T-helper 2 cell (primary cell): ENCODE data around the gene FHIT.

Experiments
- DNase-seq, 5 experiments: peaks; one replicate each; pipeline versions ENCODE4 v3.0.0 to v3.0.0-alpha.2; 2012 to 2022

The FHIT gene

DNA sequence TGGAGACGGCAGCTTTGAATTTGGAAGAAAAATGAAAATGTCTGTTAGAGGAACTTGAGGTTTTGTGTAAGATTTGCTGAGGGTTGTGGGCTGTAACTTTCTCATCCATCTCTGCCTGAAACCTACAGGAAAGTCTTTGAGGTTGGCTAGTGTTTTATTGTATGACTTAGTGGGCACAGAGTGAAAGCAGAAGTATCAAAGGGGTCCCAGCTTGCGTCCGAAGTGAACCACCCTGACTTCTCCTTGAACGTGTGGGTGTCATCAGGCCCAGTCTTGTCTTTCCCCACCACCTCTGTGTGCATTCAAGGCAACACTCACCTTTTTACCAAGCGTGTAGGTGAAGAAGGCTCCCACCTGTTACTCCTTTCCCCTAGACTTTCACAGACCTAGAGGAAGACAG is 1519.3 kb downstream of the FHIT start:
- DNase-seq, result peak in 1 of 5 experiments; percentile 26

DNA sequence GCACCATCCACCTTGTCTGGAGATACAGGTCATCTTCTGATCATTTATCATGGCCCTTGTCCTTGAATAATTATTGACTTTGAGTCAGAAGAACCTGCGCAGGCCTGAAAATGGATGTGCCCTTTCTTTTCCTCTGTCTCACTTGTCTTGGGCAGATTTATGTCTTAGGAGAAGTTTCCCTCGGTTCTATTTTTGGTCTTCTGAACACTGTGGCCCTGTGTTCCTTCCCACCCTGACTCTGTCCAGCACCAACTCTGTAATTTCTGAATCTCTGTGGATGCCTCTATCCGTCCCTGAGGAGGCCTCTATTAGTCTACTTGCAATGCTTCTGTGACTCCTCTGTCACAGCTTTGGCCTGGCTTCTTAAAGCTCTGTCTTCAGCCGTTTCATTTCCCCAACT is 1520.7 kb downstream of the FHIT start:
- DNase-seq, result no peak

DNA sequence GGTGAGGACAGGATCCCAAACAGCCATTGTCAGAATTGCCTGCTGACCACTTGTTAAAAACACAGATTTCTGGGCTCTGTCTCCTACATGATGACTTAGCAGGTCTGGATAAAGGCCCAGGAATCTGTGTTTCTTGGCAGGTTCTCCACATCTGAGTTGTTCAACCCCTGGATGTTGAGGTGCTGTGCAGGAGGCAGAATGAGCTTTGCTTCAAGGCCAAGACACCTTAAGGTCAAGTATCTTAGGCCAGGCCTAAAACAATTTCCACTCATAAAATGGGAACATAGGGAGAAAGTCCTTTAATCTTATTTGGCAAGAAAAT is 1522.7 kb downstream of the FHIT start:
- DNase-seq, result no peak

DNA sequence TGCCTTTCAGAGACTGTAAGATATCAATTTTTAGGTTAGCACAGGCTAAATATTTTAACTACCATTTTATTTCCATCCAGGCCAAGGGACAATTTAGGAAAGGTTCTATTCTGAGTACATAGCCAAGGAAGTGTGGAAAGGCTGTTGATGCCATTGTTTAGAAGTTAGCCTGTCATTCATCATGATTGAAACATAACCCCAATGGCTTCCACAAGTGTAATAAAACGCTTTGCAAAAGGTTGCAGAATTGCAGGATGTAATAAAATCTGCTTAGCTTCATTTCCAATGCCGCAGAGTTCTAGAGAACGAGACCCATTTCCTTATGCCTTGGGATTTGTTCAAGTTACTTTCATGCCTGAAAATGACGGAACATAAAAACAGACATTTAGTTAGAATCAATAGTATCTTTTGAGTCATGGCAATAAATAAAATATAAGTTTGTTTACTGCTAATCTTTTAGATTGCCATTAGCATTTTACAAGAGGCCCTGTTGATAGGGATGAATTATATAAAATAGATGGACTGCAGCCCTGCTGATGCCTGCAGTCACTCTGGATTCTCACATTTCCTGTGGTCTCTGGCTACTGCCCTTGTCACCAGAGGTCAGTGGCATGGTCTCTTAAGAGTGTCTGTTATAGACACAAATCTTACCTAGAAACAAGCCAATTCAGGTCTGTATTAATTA is 1523.2 kb downstream of the FHIT start:
- DNase-seq, result no peak

DNA sequence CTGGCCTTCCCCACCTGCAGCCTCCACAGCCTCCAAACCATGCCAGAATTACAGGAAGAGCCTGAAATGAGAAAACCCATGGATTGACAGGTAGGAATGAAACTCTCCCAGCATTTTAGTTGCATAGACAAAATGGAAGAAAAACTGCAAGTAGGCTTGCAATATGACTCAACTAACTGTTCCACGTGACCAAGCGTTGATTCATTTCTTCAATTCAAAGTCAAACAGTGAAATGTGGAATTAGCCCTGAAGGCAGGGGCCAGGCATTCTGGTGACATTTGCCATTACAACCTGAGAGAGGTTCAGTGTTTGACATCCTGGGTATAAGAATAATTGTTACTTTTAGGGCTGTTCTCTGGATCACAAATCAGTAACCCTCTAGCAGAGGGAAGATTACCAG is 1525.0 kb downstream of the FHIT start:
- peak in 1 of 5 experiments; percentile 78 for DNase-seq

DNA sequence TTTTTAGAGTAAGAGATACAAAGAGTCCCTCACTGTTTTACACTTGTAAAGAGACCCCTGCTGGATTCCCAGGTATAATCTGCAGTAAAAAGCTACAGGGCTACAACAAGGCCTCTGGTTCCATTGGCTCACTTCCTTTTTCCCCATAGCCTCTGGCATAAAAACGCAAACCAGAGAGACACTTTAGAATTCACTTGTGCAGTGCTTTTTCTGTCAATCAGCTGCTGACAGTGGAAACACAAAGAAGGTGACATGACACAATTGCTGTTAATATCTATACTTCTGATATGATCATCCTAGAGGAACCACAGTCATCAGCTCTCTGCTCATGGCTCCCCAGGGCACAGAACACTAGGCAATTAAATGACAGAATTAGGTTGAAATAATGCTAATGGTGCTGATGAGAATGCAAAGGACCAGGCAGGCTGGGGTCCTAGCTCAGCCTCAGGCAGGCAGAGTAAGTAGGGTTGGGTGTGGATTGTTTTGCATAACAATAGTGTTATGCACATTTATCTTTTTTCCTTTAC is 1533.5 kb downstream of the FHIT start:
- DNase-seq, result peak in 1 of 5 experiments; percentile 58

DNA sequence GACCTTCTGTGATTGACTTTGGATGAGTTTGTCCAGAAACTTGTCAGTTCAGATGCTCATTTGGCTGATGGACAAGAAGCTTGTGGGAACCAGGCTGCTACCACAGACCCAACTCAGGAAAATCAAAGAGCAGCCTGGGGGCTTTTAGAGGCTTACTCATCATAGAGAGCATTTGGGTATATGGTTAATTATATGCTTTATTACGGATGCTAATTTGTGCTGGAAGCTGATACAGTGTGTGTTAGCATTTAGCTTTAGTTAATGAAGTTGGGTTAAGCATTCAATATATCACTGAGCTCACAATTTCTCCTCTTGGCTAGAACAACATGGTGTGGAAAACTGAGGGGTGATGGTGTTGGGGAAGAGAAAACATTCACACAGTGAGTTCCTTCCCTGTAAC is 1537.2 kb downstream of the FHIT start:
- DNase-seq, result no peak

DNA sequence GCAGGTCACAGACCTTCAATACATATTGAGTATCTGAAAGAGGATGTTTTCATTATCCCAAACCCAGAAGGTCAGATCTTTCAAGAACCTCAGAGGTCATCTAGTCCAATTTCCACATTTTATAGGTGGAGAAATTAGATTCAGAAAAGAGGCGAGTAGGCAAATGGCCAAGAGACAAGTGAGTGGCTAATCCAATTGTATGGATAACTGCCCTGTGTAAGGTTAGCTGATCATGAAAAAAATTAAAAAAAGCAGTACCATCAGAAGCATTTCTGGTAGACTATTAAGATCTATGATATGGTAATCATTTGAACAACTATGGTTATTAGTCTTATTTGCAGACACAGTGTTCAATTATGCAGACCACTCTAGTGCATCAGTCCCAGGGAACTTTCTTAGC is 1540.7 kb downstream of the FHIT start:
- DNase-seq, result no peak

DNA sequence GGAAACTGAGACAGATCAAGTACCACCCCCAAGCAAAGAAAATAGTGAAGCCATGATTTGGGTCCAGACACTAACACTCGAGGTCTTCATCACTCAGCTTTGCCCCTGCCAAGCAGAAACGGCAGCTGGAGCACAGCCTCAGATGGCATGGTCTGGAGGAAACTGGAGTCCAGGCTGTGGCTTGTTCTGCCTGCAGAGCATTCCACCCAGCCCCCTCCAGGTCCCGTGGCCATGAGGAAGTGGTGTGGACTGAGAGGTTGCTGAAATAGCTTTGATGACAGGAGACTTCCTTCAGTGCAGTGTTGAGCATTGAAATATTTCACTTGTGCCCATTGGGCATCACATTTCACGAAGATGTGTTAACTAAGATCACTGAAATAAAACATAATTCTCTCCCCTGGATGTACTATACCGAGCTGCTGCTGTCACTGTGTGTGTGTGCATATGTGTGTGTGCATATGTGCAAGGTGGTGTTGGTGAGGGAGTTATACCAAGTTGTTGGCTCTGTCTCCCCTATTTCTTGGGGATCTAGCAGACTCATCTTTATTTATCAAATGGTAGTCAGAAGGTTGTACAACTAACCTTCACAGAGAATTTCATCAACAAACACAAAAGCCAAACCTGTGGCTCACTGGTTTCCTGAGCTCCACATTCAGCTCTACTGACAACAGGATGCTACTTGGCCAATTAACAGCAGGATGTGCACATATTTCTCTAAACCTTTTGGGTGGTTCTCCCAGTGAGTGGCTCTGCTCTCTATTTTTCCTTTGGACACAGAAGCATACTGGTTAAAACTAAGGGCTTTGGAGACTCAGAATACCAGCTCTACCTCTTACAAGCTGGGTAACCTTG is 1541.3 kb downstream of the FHIT start:
- DNase-seq, result peak in 1 of 5 experiments; percentile 78

DNA sequence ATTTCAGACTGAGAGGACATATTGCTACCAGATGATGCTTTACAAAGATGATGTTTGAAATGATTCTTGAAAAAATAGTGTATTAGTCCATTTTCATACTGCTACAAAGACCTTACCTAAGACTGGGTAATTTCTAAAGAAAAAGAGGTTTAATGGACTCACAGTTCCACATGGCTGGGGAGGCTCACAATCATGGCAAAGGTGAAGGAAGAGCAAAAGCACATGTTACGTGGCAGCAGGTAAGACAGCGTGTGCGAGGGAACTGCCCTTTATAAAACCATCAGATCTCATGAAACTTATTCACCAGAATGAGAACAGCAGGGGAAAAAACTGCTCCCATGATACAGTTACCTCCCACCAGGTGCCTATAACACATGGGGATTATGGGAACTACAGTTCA is 1543.0 kb downstream of the FHIT start:
- DNase-seq, result no peak

DNA sequence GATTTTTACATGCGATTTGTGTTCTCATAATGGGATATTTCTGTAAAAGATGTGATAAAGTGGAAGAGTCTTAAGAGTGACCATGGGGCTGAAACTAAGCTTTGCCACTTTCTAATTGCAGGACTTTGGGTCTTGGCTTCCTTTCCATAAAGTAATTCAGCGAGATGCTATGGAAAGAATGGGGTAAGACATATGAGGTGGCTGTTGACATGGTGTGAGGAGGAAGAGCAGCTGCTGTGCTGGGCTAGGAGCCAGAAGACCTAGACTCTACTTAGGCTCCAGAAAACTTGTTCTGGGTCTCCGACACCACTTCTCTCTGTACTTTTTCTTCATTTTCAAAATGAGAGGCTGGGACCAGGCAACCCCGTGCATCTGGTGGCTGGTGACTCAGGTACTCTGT is 1547.0 kb downstream of the FHIT start:
- no peak for DNase-seq

DNA sequence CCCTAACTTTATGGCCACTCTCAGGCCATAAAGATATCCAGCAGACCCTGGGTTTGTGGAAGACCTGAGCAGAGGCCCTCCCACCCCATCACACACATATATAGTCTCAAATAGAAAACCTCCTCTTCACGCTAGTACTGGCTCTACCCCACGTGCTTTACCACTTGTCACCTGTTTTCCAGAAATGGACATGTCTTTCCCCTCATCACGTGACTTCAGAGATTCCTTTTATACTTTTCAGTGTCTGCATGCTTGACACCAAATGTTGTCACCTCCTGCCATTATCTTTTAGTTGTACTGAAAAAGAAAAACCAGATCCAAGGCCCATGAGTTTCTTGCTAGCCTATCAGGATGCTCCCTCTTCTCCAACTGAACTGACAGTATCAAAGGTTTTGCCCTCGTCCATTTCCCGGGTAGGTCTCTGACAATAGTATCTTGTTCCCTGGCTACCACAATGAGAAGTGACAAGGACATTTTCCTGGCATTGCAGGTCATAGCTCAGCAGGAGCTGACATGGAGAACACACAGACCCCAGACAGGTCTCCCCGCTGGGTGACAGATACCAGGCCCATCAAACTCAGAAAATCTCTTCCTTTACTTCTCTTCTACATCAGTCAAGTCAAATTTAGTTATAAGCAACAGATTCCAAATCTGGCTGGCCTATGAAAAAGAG is 1551.5 kb downstream of the FHIT start:
- DNase-seq, result no peak
